ENCODE measurements around the gene ITIH4.

- TF ChIP-seq, protein P1, sequence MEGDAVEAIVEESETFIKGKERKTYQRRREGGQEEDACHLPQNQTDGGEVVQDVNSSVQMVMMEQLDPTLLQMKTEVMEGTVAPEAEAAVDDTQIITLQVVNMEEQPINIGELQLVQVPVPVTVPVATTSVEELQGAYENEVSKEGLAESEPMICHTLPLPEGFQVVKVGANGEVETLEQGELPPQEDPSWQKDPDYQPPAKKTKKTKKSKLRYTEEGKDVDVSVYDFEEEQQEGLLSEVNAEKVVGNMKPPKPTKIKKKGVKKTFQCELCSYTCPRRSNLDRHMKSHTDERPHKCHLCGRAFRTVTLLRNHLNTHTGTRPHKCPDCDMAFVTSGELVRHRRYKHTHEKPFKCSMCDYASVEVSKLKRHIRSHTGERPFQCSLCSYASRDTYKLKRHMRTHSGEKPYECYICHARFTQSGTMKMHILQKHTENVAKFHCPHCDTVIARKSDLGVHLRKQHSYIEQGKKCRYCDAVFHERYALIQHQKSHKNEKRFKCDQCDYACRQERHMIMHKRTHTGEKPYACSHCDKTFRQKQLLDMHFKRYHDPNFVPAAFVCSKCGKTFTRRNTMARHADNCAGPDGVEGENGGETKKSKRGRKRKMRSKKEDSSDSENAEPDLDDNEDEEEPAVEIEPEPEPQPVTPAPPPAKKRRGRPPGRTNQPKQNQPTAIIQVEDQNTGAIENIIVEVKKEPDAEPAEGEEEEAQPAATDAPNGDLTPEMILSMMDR (IDR thresholded peaks at IDR 0.05): no peak
- TF ChIP-seq POLR2A (IDR thresholded peaks at IDR 0.05): no peak
Measured at GRCh38 chr3:52830535-52831258, at the start of gene ITIH4.

Measured in heart left ventricle (tissue), 13 donors.